ENCODE data around the gene OLA1. TPM values are rescaled to one million over a fixed set of nuclear protein-coding genes. Genes with fewer than 3 reads are reported as not detected.

Gene OLA1
- 132 and 134 TPM in 2 replicates for total RNA-seq

DNA sequence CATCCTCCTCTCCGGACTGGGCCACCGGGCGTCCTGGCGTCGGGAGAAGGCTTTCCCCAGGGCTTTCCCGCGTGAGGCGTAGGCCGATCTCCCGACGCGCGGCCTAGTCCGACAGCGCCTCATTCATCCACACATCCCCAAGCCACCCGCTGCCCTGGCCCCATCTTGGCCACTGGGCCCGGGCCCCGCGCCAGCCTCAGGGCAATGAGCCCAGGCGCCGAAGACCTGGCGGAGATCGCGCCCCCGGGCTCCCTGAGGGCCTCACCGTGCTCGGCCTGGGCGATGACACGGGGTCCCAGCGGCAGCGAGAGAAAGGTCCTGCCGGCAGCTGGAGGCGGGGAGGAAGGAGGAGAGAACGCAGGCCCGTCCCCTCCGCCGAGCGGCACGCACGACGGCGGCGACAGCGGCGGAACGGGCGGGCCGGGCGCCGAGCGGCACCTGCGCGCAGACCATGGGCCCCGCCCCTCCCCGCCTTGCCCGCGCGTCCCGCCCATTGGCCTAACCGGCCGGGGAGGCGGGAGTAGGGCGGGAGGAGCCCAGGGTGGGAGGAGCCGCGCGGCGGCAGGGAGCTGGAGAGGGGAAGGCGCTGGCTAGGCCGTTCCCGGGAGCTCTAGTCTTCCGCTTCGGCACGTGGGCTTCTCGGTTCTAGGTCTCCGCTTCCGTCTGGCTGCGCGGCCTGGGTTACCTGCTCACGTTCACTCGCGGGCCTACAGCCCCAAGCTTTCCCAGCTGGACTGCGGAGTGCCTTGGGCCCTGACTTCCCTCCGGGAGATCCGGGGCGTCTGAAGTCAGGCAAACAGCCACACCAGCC lies at the start of gene OLA1:
Gene OLA1, minus strand, starts transcription at position 346 of the 811 bp plus-strand sequence. CDS start 1,717 bp downstream, outside the sequence.

Other genes with a start within 250 kb of the OLA1 start
- not detected in 2 replicates for gene SP9, start 86.4 kb upstream of the OLA1 start, total RNA-seq
- gene SCRN3, start 147.2 kb upstream of the OLA1 start, total RNA-seq = 15.9 and 18.9 TPM in 2 replicates
- 1.8 and 3.0 TPM in 2 replicates for gene GPR155, start 238.5 kb upstream of the OLA1 start, total RNA-seq

Measured in airway epithelial cell (primary cell).